GM13976 (cell line): ENCODE results near the gene CRYBA4.

Experiments used
- DNase-seq: peaks from one replicate; pipeline ENCODE4 v3.0.0; 2012; ENCODE audit warnings: low spot score
- CTCF ChIP-seq: IDR thresholded peaks from 2 replicates; pipeline ENCODE4 v1.5.1; 2012; ENCODE audit warnings: borderline replicate concordance, mild to moderate bottlenecking; ENCODE audit not compliant: insufficient read depth; ENCODE audit errors: extremely low read depth, missing control alignments, control extremely low read depth
- in situ Hi-C: fragments of 300-500 bp; cut with MboI; formaldehyde crosslinking; loops from one replicate; pipeline ENCODE4 v1.12.0; 2022; ENCODE audit warnings: low sequenced_read_pairs, mixed read lengths, inconsistent platforms; ENCODE audit not compliant: unreplicated experiment

CRYBA4 gene

GRCh38 chr22:26621663-26622062 lies at the start of gene CRYBA4:
Gene CRYBA4, plus strand, starts transcription at chr22:26621963. Its CDS starts 634 bp downstream, at chr22:26622597.
- no peak for DNase-seq
- no peak for TF ChIP-seq CTCF
- in situ Hi-C loops: no loop called here

- no peak for TF ChIP-seq CTCF
Measured at GRCh38 chr22:26573026-26573662, 48.6 kb upstream of the CRYBA4 start.

GRCh38 chr22:26574001-26574723 lies 47.6 kb upstream of the CRYBA4 start:
- no peak for DNase-seq
- in situ Hi-C loops: no loop called here
- TF ChIP-seq CTCF: no peak

More at GRCh38 chr22:26573026-26573662, 48.6 kb upstream of the CRYBA4 start:
- in situ Hi-C loops: no loop called here
- DNase-seq: no peak

GRCh38 chr22:26576026-26576680 lies 45.6 kb upstream of the CRYBA4 start:
- in situ Hi-C loops: no loop called here
- TF ChIP-seq CTCF: no peak
- DNase-seq: no peak

GRCh38 chr22:26577081-26577480 lies 44.7 kb upstream of the CRYBA4 start:
- in situ Hi-C loops: no loop called here
- TF ChIP-seq CTCF: no peak
- DNase-seq: no peak

GRCh38 chr22:26579331-26579886 lies 42.4 kb upstream of the CRYBA4 start:
- DNase-seq: peak; percentile 74
- TF ChIP-seq CTCF: no peak
- in situ Hi-C loops: no loop called here
